ENCODE results near the gene GAGE10.
"Not testable (repeated sequence)": the region's sequence is repeated elsewhere in the genome, so short reads cannot be mapped to it uniquely, and the experiment has no call there.

GAGE10 gene

GRCh38 chrX:49322266-49322665, 18.8 kb downstream of the GAGE10 start:
- DNase-seq (ENCODE audit: low read depth in 3 of 3, low spot score in 1 of 3), result not testable (repeated sequence)

DNA sequence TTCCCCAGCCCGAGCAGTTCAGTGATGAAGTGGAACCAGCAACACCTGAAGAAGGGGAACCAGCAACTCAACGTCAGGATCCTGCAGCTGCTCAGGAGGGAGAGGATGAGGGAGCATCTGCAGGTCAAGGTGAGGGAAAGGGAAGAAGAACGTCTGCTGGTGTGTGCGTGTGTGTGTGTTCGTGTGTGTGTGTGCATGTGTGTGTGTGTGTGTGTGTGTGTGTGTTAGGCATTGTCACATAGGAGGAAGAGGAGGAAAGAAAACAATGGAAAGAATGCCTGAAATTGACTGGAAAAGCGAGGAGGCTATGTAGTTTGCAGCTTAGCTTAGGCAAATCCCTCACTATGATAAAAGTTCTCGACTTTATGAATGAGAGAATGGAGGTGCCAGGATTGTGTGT, 20.3 kb downstream of the GAGE10 start:
- not testable (repeated sequence) for DNase-seq (ENCODE audit: low read depth in 3 of 3, low spot score in 1 of 3)

- not testable (repeated sequence) for DNase-seq (ENCODE audit: low read depth in 3 of 3, low spot score in 1 of 3)
Measured at GRCh38 chrX:49330421-49330820, 27.0 kb downstream of the GAGE10 start.

DNA sequence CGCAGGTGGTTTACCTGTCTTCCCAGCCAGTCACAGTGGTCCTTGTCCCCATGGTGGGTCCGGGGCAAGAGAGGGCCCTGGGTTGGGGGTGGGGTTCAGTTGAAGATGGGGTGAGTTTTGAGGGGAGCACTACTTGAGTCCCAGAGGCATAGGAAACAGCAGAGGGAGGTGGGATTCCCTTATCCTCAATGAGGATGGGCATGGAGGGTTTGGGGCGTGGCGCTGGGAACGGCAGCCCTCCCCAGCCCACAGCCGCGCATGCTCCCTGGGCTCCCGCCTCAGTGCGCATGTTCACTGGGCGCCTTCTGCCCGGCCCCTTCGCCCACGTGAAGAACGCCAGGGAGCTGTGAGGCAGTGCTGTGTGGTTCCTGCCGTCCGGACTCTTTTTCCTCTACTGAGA, 27.8 kb downstream of the GAGE10 start, which contains the start of gene GAGE13:
Gene GAGE13, plus strand, starts transcription at position 301 of the 400 bp plus-strand sequence. CDS start 1,156 bp downstream, outside the sequence.
- DNase-seq (ENCODE audit: low read depth in 3 of 3, low spot score in 1 of 3), result not testable (repeated sequence)

GRCh38 chrX:49331841-49332240, 28.4 kb downstream of the GAGE10 start:
- not testable (repeated sequence) for DNase-seq (ENCODE audit: low read depth in 3 of 3, low spot score in 1 of 3)

- not testable (repeated sequence) for DNase-seq (ENCODE audit: low read depth in 3 of 3, low spot score in 1 of 3)
Measured at GRCh38 chrX:49341449-49341848, 38.0 kb downstream of the GAGE10 start.

DNA sequence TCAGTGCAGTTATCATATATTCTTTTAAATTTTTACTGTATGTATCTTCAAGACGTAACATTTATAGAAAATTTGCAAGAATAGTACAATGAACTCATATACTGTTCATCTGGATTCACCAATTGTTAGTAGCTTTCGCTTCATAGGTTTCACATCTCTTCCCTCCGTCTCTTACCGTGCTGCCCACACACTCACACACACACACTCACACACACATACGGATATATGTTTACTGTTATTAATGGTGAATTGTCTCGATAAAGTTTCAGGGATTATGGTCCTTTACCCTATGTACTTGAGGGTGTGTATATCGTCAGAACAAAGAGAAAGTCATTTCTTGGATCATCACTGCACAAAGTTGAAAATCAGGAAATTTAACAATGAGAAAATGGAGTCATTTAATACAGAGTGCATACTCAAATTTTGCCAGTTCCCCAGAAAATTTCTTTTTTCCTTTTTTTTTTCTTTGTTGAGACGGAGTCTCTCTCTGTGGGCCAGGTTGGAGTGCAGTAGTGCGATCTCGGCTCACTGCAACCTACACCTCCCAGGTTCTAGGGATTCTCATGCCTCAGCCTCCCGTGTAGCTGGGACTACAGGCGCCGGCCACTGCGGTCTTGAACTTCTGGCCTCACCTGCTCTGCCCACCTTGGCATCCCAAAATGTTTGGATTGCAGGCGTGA, 41.2 kb downstream of the GAGE10 start:
- DNase-seq (ENCODE audit: low read depth in 3 of 3, low spot score in 1 of 3), result not testable (repeated sequence)

GRCh38 chrX:49345402-49345801, 42.0 kb downstream of the GAGE10 start:
- not testable (repeated sequence) for DNase-seq (ENCODE audit: low read depth in 3 of 3, low spot score in 1 of 3)

- not testable (repeated sequence) for DNase-seq (ENCODE audit: low read depth in 3 of 3, low spot score in 1 of 3)
Measured at GRCh38 chrX:49346150-49346549, 42.7 kb downstream of the GAGE10 start.
